Neutrophil (primary cell): Measurements from ENCODE around the gene ACBD6.

Experiments
- H3K27ac ChIP-seq: fragments of 200-600 bp; sonication (generic); 2 replicates; pipeline ENCODE4 v1.5.1; 2016; ENCODE audit warnings: mild to moderate bottlenecking, moderate library complexity
- H3K27me3 ChIP-seq: fragments of 200-600 bp; sonication (generic); 2 replicates; pipeline ENCODE4 v1.6.0; 2016; ENCODE audit warnings: mild to moderate bottlenecking
- H3K36me3 ChIP-seq: fragments of 200-600 bp; sonication (generic); 2 replicates; pipeline ENCODE4 v1.5.1; 2017
- H3K4me1 ChIP-seq, 2 experiments: fragments of 200-600 bp in 1 of 2; sonication (generic) in 1 of 2; 1 replicate in 1 of 2; 2 replicates in 1 of 2; pipeline versions ENCODE4 v1.5.1 to v1.6.1; 2013 to 2016; ENCODE audit warnings: low read depth in 1 of 2, low read length in 1 of 2, mild to moderate bottlenecking in 1 of 2, moderate library complexity in 1 of 2; ENCODE audit not compliant: control insufficient read depth in 1 of 2, insufficient read depth in 1 of 2
- H3K4me3 ChIP-seq, 2 experiments: fragments of 200-600 bp in 1 of 2; sonication (generic) in 1 of 2; 1 replicate in 1 of 2; 2 replicates in 1 of 2; pipeline ENCODE4 v1.5.1; 2013 to 2016; ENCODE audit warnings: low read depth in 1 of 2, low read length in 1 of 2, mild to moderate bottlenecking in 1 of 2, moderate library complexity in 1 of 2
- H3K9me3 ChIP-seq: fragments of 200-600 bp; sonication (generic); 2 replicates; pipeline ENCODE4 v1.5.1; 2016
- TF ChIP-seq, protein P1 (sequence below): fragments of 200-600 bp; sonication (generic); IDR thresholded peaks from 2 replicates; pipeline ENCODE4 v1.5.1; 2016; ENCODE audit warnings: antibody characterized with exemption

ACBD6 gene

DNA sequence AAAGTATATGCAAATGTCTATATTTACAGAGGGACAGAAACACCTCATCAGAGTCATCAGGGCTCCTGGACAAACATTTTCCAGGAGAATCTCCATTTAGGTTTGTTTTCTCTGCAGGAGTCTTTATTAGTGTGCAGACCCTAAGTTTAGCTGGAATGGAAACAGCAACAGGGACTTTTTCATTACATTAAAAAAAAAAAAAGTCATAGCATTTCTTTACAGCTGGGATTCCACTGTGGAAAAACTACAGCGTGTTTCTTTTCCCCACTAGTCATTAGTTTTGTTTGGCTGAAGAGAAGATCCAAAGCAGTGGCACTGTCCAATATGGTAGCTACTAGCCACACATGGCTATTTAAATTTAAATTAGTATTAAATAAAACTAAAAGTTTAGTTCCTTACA lies 222.7 kb downstream of the ACBD6 start:
- no peaks in the 10 kb centered on the region for H3K9me3 ChIP-seq
- peak overlapping the region in 1 of 2 experiments; percentile 26 for H3K4me3 ChIP-seq
- peaks cover 38 to 59% of the 10 kb centered on the region in 2 experiments for H3K4me1 ChIP-seq
- TF ChIP-seq, protein P1, sequence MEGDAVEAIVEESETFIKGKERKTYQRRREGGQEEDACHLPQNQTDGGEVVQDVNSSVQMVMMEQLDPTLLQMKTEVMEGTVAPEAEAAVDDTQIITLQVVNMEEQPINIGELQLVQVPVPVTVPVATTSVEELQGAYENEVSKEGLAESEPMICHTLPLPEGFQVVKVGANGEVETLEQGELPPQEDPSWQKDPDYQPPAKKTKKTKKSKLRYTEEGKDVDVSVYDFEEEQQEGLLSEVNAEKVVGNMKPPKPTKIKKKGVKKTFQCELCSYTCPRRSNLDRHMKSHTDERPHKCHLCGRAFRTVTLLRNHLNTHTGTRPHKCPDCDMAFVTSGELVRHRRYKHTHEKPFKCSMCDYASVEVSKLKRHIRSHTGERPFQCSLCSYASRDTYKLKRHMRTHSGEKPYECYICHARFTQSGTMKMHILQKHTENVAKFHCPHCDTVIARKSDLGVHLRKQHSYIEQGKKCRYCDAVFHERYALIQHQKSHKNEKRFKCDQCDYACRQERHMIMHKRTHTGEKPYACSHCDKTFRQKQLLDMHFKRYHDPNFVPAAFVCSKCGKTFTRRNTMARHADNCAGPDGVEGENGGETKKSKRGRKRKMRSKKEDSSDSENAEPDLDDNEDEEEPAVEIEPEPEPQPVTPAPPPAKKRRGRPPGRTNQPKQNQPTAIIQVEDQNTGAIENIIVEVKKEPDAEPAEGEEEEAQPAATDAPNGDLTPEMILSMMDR, result no peak
- no peaks in the 10 kb centered on the region for H3K27me3 ChIP-seq
- no peaks in the 10 kb centered on the region for H3K36me3 ChIP-seq
- H3K27ac ChIP-seq, result peak overlapping the region; percentile 98

DNA sequence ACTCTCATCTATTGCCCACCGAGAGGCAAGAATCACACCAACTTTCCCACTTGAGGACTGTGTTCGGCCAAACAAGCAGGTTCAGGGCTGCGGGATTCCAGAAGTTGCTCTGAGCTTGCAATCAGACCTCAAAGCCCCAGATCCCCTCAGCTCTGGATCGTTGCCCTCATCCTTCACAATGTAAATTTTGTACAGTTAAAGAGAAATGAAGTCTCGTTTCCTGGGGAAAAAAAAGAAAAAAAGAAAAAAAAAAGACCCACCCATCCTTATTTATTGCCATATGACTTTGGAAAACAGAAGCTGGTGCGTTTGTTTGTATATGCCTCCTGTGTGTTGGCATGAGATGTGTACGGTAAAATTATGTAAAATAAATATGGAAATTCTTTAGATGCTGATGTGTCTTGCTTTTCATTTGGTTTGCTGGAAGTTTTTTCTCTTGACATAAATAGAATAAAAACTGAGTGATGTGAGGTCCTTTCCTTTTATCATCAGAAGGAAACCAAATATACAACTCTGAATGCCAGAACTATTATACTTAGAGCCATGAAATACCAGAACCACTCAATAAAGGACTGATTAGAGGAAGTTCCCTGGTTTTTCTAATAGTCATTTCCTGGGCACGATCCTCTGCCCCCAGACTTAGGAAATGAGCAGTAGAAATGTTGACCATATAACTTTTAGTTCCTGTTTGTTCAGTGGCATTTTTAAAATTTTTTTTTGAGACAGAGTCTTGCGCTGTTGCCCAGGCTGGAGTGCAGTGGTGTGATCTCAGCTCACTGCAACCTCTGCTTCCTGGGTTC lies 223.6 kb downstream of the ACBD6 start:
- Histone ChIP-seq H3K9me3 (no peaks in the 10 kb centered on the region), H3K27ac (peak overlapping the region; percentile 98), H3K4me3 (peak overlapping the region; percentile 20 to 26), H3K27me3 (no peaks in the 10 kb centered on the region), H3K4me1 (peaks cover 38 to 59% of the 10 kb centered on the region in 2 experiments), H3K36me3 (no peaks in the 10 kb centered on the region)
- TF ChIP-seq, protein P1, result no peak

GRCh38 chr1:180278194-180278515 lies 224.2 kb downstream of the ACBD6 start:
- TF ChIP-seq, protein P1, result no peak
- no peaks in the 10 kb centered on the region for H3K9me3 ChIP-seq
- peaks cover 38 to 59% of the 10 kb centered on the region in 2 experiments for H3K4me1 ChIP-seq
- peak overlapping the region; percentile 98 for H3K27ac ChIP-seq
- H3K4me3 ChIP-seq, result peak overlapping the region; percentile 20 to 26
- no peaks in the 10 kb centered on the region for H3K27me3 ChIP-seq
- no peaks in the 10 kb centered on the region for H3K36me3 ChIP-seq

DNA sequence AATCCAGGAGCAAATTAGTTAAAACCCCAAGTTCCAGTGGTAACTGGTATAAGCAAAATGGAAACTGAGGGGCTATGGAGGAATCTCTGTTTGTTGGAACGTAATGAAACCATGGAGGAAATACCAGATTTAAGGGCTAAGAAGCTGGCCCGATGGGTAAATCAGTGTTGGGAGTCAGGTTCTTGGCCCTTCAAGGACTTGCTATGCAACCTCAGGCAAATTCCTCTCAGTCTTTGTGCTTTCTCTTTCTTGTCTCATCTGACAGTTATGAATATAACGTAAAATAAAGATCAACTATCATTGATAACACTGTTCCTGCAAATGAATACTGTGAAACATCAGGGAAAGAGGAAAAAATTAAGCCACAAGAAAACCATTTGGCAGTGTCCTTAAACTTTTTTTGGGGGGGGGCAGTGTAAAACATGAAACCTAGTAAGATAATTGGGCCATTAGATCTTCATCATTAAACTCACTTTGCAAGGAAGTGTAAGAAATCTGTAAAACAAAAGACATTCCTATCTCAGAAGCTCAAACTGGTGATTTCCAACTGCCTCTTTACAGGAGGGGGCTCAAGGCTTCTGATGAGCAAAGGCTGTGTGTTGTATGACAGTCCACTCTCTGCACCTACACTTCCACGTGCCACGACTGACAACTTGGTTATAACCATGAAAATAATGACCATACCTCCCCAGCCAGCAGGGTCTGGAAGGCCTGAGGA lies 224.7 kb downstream of the ACBD6 start:
- TF ChIP-seq, protein P1, result no peak
- Histone ChIP-seq H3K4me1 (peaks cover 38 to 59% of the 10 kb centered on the region in 2 experiments), H3K36me3 (no peaks in the 10 kb centered on the region), H3K27ac (peak overlapping the region; percentile 98), H3K4me3 (no peak overlapping the region), H3K27me3 (no peaks in the 10 kb centered on the region), H3K9me3 (no peaks in the 10 kb centered on the region)

- Histone ChIP-seq H3K27me3 (no peaks in the 10 kb centered on the region), H3K27ac (peak overlapping the region; percentile 15), H3K4me3 (no peak overlapping the region), H3K36me3 (no peaks in the 10 kb centered on the region), H3K9me3 (no peaks in the 10 kb centered on the region), H3K4me1 (peaks cover 35 to 50% of the 10 kb centered on the region in 2 experiments)
- TF ChIP-seq, protein P1, result no peak
These were observed 226.7 kb downstream of the ACBD6 start for GRCh38 chr1:180275726-180276125.
